Peyer's patch (tissue), 4 donors: ENCODE results near the gene FOXD4L1. TPM values are rescaled to one million over a fixed set of nuclear protein-coding genes. Genes with fewer than 3 reads are reported as not detected.
"Not testable (repeated sequence)": the region's sequence is repeated elsewhere in the genome, so short reads cannot be mapped to it uniquely, and the experiment has no call there.

Experiments
- DNase-seq, 3 donors: peaks; one replicate each; pipeline ENCODE4 v3.0.0-alpha.2; 2017 to 2019
- H3K27ac ChIP-seq, 4 donors: fragments of 200-600 bp; sonication (generic); one replicate each; pipeline ENCODE4 v1.5.1; 2016 to 2019
- H3K27me3 ChIP-seq, 2 donors: fragments of 200-600 bp; sonication (generic); one replicate each; pipeline ENCODE4 v1.5.1; 2019
- H3K36me3 ChIP-seq, 3 donors: fragments of 200-600 bp; sonication (generic); one replicate each; pipeline ENCODE4 v1.5.1; 2016 to 2019
- H3K4me1 ChIP-seq, 4 donors: fragments of 200-600 bp; sonication (generic); one replicate each; pipeline ENCODE4 v1.5.1; 2016 to 2019
- H3K4me3 ChIP-seq, 4 donors: fragments of 200-600 bp; sonication (generic); 1 replicate in 3 of 4; 2 replicates in 1 of 4; pipeline ENCODE4 v1.5.1; 2016 to 2019; ENCODE audit warnings: mild to moderate bottlenecking in 1 of 4
- H3K9me3 ChIP-seq, 4 donors: fragments of 200-600 bp; sonication (generic); one replicate each; pipeline ENCODE4 v1.5.1; 2016 to 2019; ENCODE audit warnings: mild to moderate bottlenecking in 1 of 4
- CTCF ChIP-seq, 6 experiments: fragments of 450-650 bp in 4 of 6; fragments of 200-600 bp in 2 of 6; sonication (generic) in 1 of 6; IDR thresholded peaks; one replicate each; pipeline ENCODE4 v1.5.1; 2017 to 2019; ENCODE audit warnings: antibody characterized with exemption in 6 of 6, mild to moderate bottlenecking in 3 of 6, moderate library complexity in 1 of 6
- total RNA-seq, 4 donors: library from RNA; depleted of rRNA; stranded (reverse); fragments of >200 nt; gene quantifications; one replicate each; pipeline ENCODE4 v1.1.0, GENCODE V29; 2016

FOXD4L1 gene
- total RNA-seq, 4 donors from 2014 or later: 0.40 TPM; not detected in 3

- not testable (repeated sequence) for H3K27me3 ChIP-seq, H3K4me1 ChIP-seq, DNase-seq, H3K4me3 ChIP-seq, H3K27ac ChIP-seq, H3K36me3 ChIP-seq, H3K9me3 ChIP-seq
Measured at GRCh38 chr2:113510913-113511312, 12.4 kb downstream of the FOXD4L1 start.

GRCh38 chr2:113511859-113512258 lies 13.4 kb downstream of the FOXD4L1 start:
- H3K4me3 ChIP-seq, DNase-seq, H3K4me1 ChIP-seq, H3K9me3 ChIP-seq, H3K36me3 ChIP-seq, H3K27ac ChIP-seq, H3K27me3 ChIP-seq: not testable (repeated sequence)

- H3K9me3 ChIP-seq, H3K27ac ChIP-seq, H3K36me3 ChIP-seq, H3K4me3 ChIP-seq, H3K4me1 ChIP-seq, DNase-seq, H3K27me3 ChIP-seq: not testable (repeated sequence)
Measured at GRCh38 chr2:113515457-113515856, 17.0 kb downstream of the FOXD4L1 start.

- H3K27ac ChIP-seq, H3K9me3 ChIP-seq, DNase-seq, H3K4me1 ChIP-seq, H3K4me3 ChIP-seq, H3K36me3 ChIP-seq, H3K27me3 ChIP-seq: not testable (repeated sequence)
Measured at GRCh38 chr2:113515995-113516394, 17.5 kb downstream of the FOXD4L1 start.

GRCh38 chr2:113517025-113517424 lies 18.6 kb downstream of the FOXD4L1 start:
- H3K9me3 ChIP-seq, H3K4me1 ChIP-seq, H3K27me3 ChIP-seq, H3K36me3 ChIP-seq, H3K27ac ChIP-seq, DNase-seq, H3K4me3 ChIP-seq: not testable (repeated sequence)

- not testable (repeated sequence) for H3K27me3 ChIP-seq, DNase-seq, H3K9me3 ChIP-seq, H3K36me3 ChIP-seq, H3K4me3 ChIP-seq, H3K27ac ChIP-seq, H3K4me1 ChIP-seq
Measured at GRCh38 chr2:113520837-113521236, 22.4 kb downstream of the FOXD4L1 start.

GRCh38 chr2:113521492-113521891 lies 23.0 kb downstream of the FOXD4L1 start:
- not testable (repeated sequence) for H3K9me3 ChIP-seq, H3K27me3 ChIP-seq, H3K36me3 ChIP-seq, H3K27ac ChIP-seq, H3K4me3 ChIP-seq, H3K4me1 ChIP-seq, DNase-seq

- not testable (repeated sequence) for H3K27me3 ChIP-seq, H3K36me3 ChIP-seq, H3K27ac ChIP-seq, DNase-seq, H3K9me3 ChIP-seq, H3K4me1 ChIP-seq, H3K4me3 ChIP-seq
Measured at GRCh38 chr2:113524986-113525385, 26.5 kb downstream of the FOXD4L1 start.

GRCh38 chr2:113527350-113528045 lies 29.0 kb downstream of the FOXD4L1 start:
- not testable (repeated sequence) for DNase-seq, H3K27ac ChIP-seq, H3K4me3 ChIP-seq, H3K27me3 ChIP-seq, H3K4me1 ChIP-seq, H3K36me3 ChIP-seq, H3K9me3 ChIP-seq
- peak in 1 of 6 experiments; percentile 6 for TF ChIP-seq CTCF (IDR thresholded peaks at IDR 0.05)

- H3K27ac ChIP-seq, H3K36me3 ChIP-seq, H3K27me3 ChIP-seq, H3K4me3 ChIP-seq, H3K9me3 ChIP-seq, H3K4me1 ChIP-seq, DNase-seq: not testable (repeated sequence)
Measured at GRCh38 chr2:113528126-113528525, 29.7 kb downstream of the FOXD4L1 start.

GRCh38 chr2:113528904-113529303 lies 30.4 kb downstream of the FOXD4L1 start:
- not testable (repeated sequence) for H3K27me3 ChIP-seq, H3K4me3 ChIP-seq, H3K4me1 ChIP-seq, DNase-seq, H3K36me3 ChIP-seq, H3K9me3 ChIP-seq, H3K27ac ChIP-seq

- H3K36me3 ChIP-seq, H3K9me3 ChIP-seq, H3K27me3 ChIP-seq, H3K4me3 ChIP-seq, H3K27ac ChIP-seq, H3K4me1 ChIP-seq, DNase-seq: not testable (repeated sequence)
Measured at GRCh38 chr2:113532991-113533390, 34.5 kb downstream of the FOXD4L1 start.

GRCh38 chr2:113536573-113536972 lies 38.1 kb downstream of the FOXD4L1 start:
- H3K27me3 ChIP-seq, H3K4me1 ChIP-seq, H3K27ac ChIP-seq, H3K4me3 ChIP-seq, H3K9me3 ChIP-seq, H3K36me3 ChIP-seq, DNase-seq: not testable (repeated sequence)

- not testable (repeated sequence) for H3K4me3 ChIP-seq, H3K9me3 ChIP-seq, H3K4me1 ChIP-seq, DNase-seq, H3K36me3 ChIP-seq, H3K27ac ChIP-seq, H3K27me3 ChIP-seq
Measured at GRCh38 chr2:113540834-113541203, 42.4 kb downstream of the FOXD4L1 start.
